HepG2 (cell line): ENCODE measurements around the gene DTX4.

Experiments
- BCL3 ChIP-seq: sonication (generic); formaldehyde crosslinking; IDR thresholded peaks from 2 replicates; pipeline ENCODE4 v1.5.1; 2020; ENCODE audit warnings: mild to moderate bottlenecking, missing genetic modification reagents, moderate library complexity
- CBX2 ChIP-seq, 2 experiments: fragments of 200-600 bp in 1 of 2; sonication (generic); formaldehyde crosslinking in 1 of 2; IDR thresholded peaks; 2 replicates each; pipeline versions ENCODE4 v1.7.0 to v1.8.1; 2018 to 2022; ENCODE audit warnings: low read depth in 2 of 2, low read length in 1 of 2, mild to moderate bottlenecking in 1 of 2, missing genetic modification reagents in 1 of 2
- CTCF ChIP-seq: sonication (generic); formaldehyde crosslinking; IDR thresholded peaks from 2 replicates; pipeline ENCODE4 v1.5.0; 2020; ENCODE audit warnings: mild to moderate bottlenecking, missing genetic modification reagents, moderate library complexity
- E2F1 ChIP-seq: sonication (generic); formaldehyde crosslinking; IDR thresholded peaks from 2 replicates; pipeline ENCODE4 v1.5.0; 2020; ENCODE audit warnings: missing genetic modification reagents
- E2F5 ChIP-seq: sonication (generic); formaldehyde crosslinking; conservative IDR thresholded peaks from 2 replicates; pipeline ENCODE4 v1.4.0; 2020; ENCODE audit warnings: missing genetic modification reagents
- EED ChIP-seq: sonication (generic); formaldehyde crosslinking; IDR thresholded peaks from 2 replicates; pipeline ENCODE4 v1.5.0; 2020; ENCODE audit warnings: mild to moderate bottlenecking, missing genetic modification reagents
- HMG20B ChIP-seq: conservative IDR thresholded peaks from 2 replicates; pipeline ENCODE4 v1.6.1; 2016; ENCODE audit warnings: missing genetic modification reagents, missing compliant biosample characterization
- IRX3 ChIP-seq: sonication (generic); formaldehyde crosslinking; IDR thresholded peaks from 2 replicates; pipeline ENCODE4 v1.8.1; 2023; ENCODE audit warnings: mild to moderate bottlenecking, low read depth, missing genetic modification reagents, borderline replicate concordance
- NFE2L1 ChIP-seq: sonication (generic); formaldehyde crosslinking; IDR thresholded peaks from 2 replicates; pipeline ENCODE4 v1.4.0; 2020; ENCODE audit warnings: missing genetic modification reagents, mild to moderate bottlenecking, borderline replicate concordance
- NFRKB ChIP-seq: fragments of 450-650 bp; IDR thresholded peaks from 2 replicates; pipeline ENCODE4 v1.6.1; 2017
- YY1 ChIP-seq: IDR thresholded peaks from 2 replicates; pipeline ENCODE4 v1.6.1; 2011; ENCODE audit warnings: low read length, low read depth, moderate library complexity, mild to moderate bottlenecking; ENCODE audit not compliant: insufficient read depth, insufficient replicate concordance
- ZBTB8A ChIP-seq: sonication (generic); formaldehyde crosslinking; IDR thresholded peaks from 2 replicates; pipeline ENCODE4 v1.4.0; 2020; ENCODE audit warnings: mild to moderate bottlenecking, low read depth, missing genetic modification reagents, borderline replicate concordance
- ZNF431 ChIP-seq: sonication (generic); formaldehyde crosslinking; IDR thresholded peaks from 2 replicates; pipeline ENCODE4 v1.9.0; 2022; ENCODE audit warnings: missing genetic modification reagents, low read depth, mild to moderate bottlenecking, borderline replicate concordance
- ZNF570 ChIP-seq: sonication (generic); formaldehyde crosslinking; IDR thresholded peaks from 2 replicates; pipeline ENCODE4 v1.4.0; 2020; ENCODE audit warnings: mild to moderate bottlenecking, missing genetic modification reagents, borderline replicate concordance

GRCh38 chr11:59253001-59253400 is 81.1 kb downstream of the DTX4 start:
- TF ChIP-seq YY1 (no peak), NFE2L1 (CRISPR knock-in tag) (no peak), HMG20B (CRISPR knock-in tag) (no peak), ZNF431 (CRISPR knock-in tag) (no peak), ZNF570 (no peak), CTCF (CRISPR knock-in tag) (no peak), E2F5 (no peak), NFRKB (no peak), IRX3 (CRISPR knock-in tag) (no peak), BCL3 (CRISPR knock-in tag) (no peak), EED (CRISPR knock-in tag) (no peak), E2F1 (CRISPR knock-in tag) (no peak), ZBTB8A (CRISPR knock-in tag) (no peak), CBX2 (IDR thresholded peaks at IDR 0.05; ENCODE audit: low read depth, low read length) (no peak), CBX2 (CRISPR knock-in tag; IDR thresholded peaks at IDR 0.05; ENCODE audit: low read depth) (no peak)
